ENCODE measurements around the gene IMPDH2. TPM values are rescaled to one million over a fixed set of nuclear protein-coding genes. Genes with fewer than 3 reads are reported as not detected.

IMPDH2 gene
- total RNA-seq, 1 experiment from 2014 or later, result 599 TPM

GRCh38 chr3:49007068-49007770, 22.0 kb downstream of the IMPDH2 start, which contains the start of gene WDR6:
TSS of gene WDR6 (plus strand) at chr3:49007391. CDS start at chr3:49007432, 41 bp downstream.
- H3K9ac ChIP-seq (ENCODE audit: low read length), result peak within 1 kb of the TSS; percentile 99
- peak; percentile 94 for DNase-seq (ENCODE audit: low read depth, low spot score)
- H3K9me2 ChIP-seq (ENCODE audit: insufficient read depth), result no peaks in the 10 kb centered on the region
- ATAC-seq, result peak; percentile 91
- H3K4me3 ChIP-seq (replicated peaks in 1 of 2; ENCODE audit: low read depth in 1 of 2, low read length in 2 of 2), result peak within 1 kb of the TSS; percentile 72 to 86
- H2AFZ ChIP-seq (ENCODE audit: low read depth, low read length, poor library complexity, severe bottlenecking), result no peak within 1 kb of the TSS
- H3K79me2 ChIP-seq (ENCODE audit: insufficient read depth, low read length), result peaks cover 48% of the 10 kb centered on the region
- H3K4me2 ChIP-seq (ENCODE audit: low read length), result peak within 1 kb of the TSS; percentile 91
- BruUV-seq (replicated peaks), result no TSS peak
- H3K4me1 ChIP-seq (ENCODE audit: control insufficient read depth in 1 of 2, insufficient read depth in 2 of 2, low read length in 2 of 2), result peaks cover 3 to 26% of the 10 kb centered on the region in 2 experiments; a peak in 3 of 4 replicates
- ChIA-PET RAD21 (ENCODE audit: low non-redundant PET in 1 of 2, low total read pairs in 2 of 2, uncharacterized antibody in 2 of 2, unreplicated experiment in 2 of 2) (interaction anchor here (0.6 to 1.9 kb wide), 5 partner anchors 11 to 442 kb away, joined by 3 to 8 read pairs (median 5); partner anchors contain the start of gene QRICH1 (in 1 of the 2)), CTCF (interaction anchor here (0.8 to 3.2 kb wide), 10 partner anchors 11 to 288 kb away, joined by 3 to 42 read pairs (median 4); partner anchors contain the start of genes DALRD3, IMPDH2, NDUFAF3 and P4HTM), POLR2A (interaction anchor here (0.8 to 2.6 kb wide), 11 partner anchors 10 to 411 kb away, joined by 3 to 52 read pairs (median 13); partner anchors contain the start of genes DALRD3, IMPDH2, KLHDC8B and NDUFAF3)
- TF ChIP-seq TCF7L2 (IDR thresholded peaks at IDR 0.05; ENCODE audit: borderline replicate concordance, extremely low read depth, insufficient read depth, insufficient read length) (peak; percentile 38), POLR2A (IDR thresholded peaks at IDR 0.05; ENCODE audit: borderline replicate concordance, extremely low read depth, insufficient read depth, insufficient read length) (peak; percentile 74), CTCF (IDR thresholded peaks at IDR 0.05 in 2 of 3, conservative IDR thresholded peaks at IDR 0.05 in 1 of 3; ENCODE audit: borderline replicate concordance in 1 of 3, insufficient read depth in 1 of 3, low read depth in 2 of 3, low read length in 2 of 3) (peak in 2 of 3 experiments; percentile 44 to 61; a peak in 3 of 6 replicates), ZFX (IDR thresholded peaks at IDR 0.05) (peak; percentile 9; the same call in 1 of the 2 replicates), CEBPB (IDR thresholded peaks at IDR 0.05; ENCODE audit: low read depth) (no peak), POLR2AphosphoS5 (IDR thresholded peaks at IDR 0.05; ENCODE audit: low read depth, low read length) (peak; percentile 86), SRF (IDR thresholded peaks at IDR 0.05; ENCODE audit: low read depth) (no peak), SIN3A (IDR thresholded peaks at IDR 0.05; ENCODE audit: low read depth) (no peak), SP1 (IDR thresholded peaks at IDR 0.05; ENCODE audit: low read depth) (no peak), YY1 (IDR thresholded peaks at IDR 0.05; ENCODE audit: extremely low read depth, insufficient replicate concordance, low read depth, low read length) (peak; percentile 63), ZBTB33 (IDR thresholded peaks at IDR 0.05; ENCODE audit: extremely low read depth, insufficient replicate concordance, low read length) (peak; percentile 94)
- H4K20me1 ChIP-seq (ENCODE audit: insufficient read depth), result no peaks in the 10 kb centered on the region
- H3K27me3 ChIP-seq (ENCODE audit: insufficient read depth, low read length), result no peaks in the 10 kb centered on the region
- intact Hi-C loops (cut with micrococcal nuclease), result loop anchor here (1.0 kb wide), 1 partner anchor 11 kb away; the partner anchor contains the start of gene DALRD3
- peaks cover 6 to 9% of the 10 kb centered on the region in 2 experiments; a peak in 3 of 4 replicates for H3K36me3 ChIP-seq (ENCODE audit: control insufficient read depth in 1 of 2, insufficient read depth in 2 of 2, low read length in 2 of 2)
- peak within 1 kb of the TSS; percentile 99 for H3K27ac ChIP-seq (ENCODE audit: low read depth, low read length)
- H3K9me3 ChIP-seq (ENCODE audit: control insufficient read depth in 1 of 2, insufficient read depth in 1 of 2, low read depth in 1 of 2, low read length in 2 of 2), result no peaks in the 10 kb centered on the region

Data from HCT116 (cell line).